IMR-90 (cell line): ENCODE data around the gene CCDC116. TPM values are rescaled to one million over a fixed set of nuclear protein-coding genes. Genes with fewer than 3 reads are reported as not detected.

ENCODE experiments used
- ATAC-seq: fragments of 200-7000 bp; cut with Tn5 transposase; 2 replicates; pipeline ENCODE4 v1.9.1; 2020; ENCODE audit warnings: low read depth, mild to moderate bottlenecking, moderate library complexity
- BruUV-seq: library from RNA; stranded (reverse); fragments of 400-500 nt; replicated peaks from 2 replicates; lab custom pipeline; 2021; lab: Mats Ljungman, UMichigan
- CTCF ChIA-PET: fragments of 300-600 bp; formaldehyde crosslinking; extraction: SDS; loops from one replicate; lab custom pipeline; 2021; ENCODE audit warnings: antibody characterized with exemption; lab: Yijun Ruan, JAX
- POLR2A ChIA-PET: fragments of 300-600 bp; sonication (Branson Sonifier 250); formaldehyde crosslinking; loops from one replicate; lab custom pipeline; 2022; ENCODE audit warnings: antibody characterized with exemption; ENCODE audit not compliant: unreplicated experiment; lab: Charles Lee
- DNase-seq: peaks from one replicate; pipeline ENCODE4 v3.0.0; 2013
- H2AFZ ChIP-seq: replicated peaks from 2 replicates; pipeline ENCODE3; 2013; ENCODE audit warnings: low read length, mild to moderate bottlenecking; ENCODE audit not compliant: poor library complexity
- H2AK5ac ChIP-seq: 2 replicates; pipeline ENCODE4 v1.6.1; 2013; ENCODE audit warnings: low read depth, low read length, inconsistent platforms
- H2AK9ac ChIP-seq: replicated peaks from 2 replicates; pipeline ENCODE3; 2013; ENCODE audit warnings: mild to moderate bottlenecking, low read depth, low read length, moderate library complexity; ENCODE audit not compliant: poor library complexity
- H2BK120ac ChIP-seq: 2 replicates; pipeline ENCODE4 v1.6.1; 2013; ENCODE audit warnings: low read depth, low read length, inconsistent platforms
- H2BK15ac ChIP-seq: 3 replicates; pipeline ENCODE4 v1.6.1; 2013; ENCODE audit warnings: low read depth, low read length, inconsistent platforms
- H2BK20ac ChIP-seq: 2 replicates; pipeline ENCODE4 v1.6.1; 2013; ENCODE audit warnings: low read depth, mild to moderate bottlenecking, inconsistent platforms, low read length, moderate library complexity
- H2BK5ac ChIP-seq: 2 replicates; pipeline ENCODE4 v1.6.1; 2013; ENCODE audit warnings: mild to moderate bottlenecking, low read depth, low read length, inconsistent platforms; ENCODE audit not compliant: poor library complexity, severe bottlenecking
- H3K14ac ChIP-seq: replicated peaks from 2 replicates; pipeline ENCODE4 v1.6.1; 2013; ENCODE audit warnings: low read depth, low read length, inconsistent platforms
- H3K18ac ChIP-seq: 2 replicates; pipeline ENCODE4 v1.6.1; 2013; ENCODE audit warnings: low read depth, low read length, control low read depth
- H3K23ac ChIP-seq: 2 replicates; pipeline ENCODE4 v1.6.1; 2013; ENCODE audit warnings: low read depth, low read length, inconsistent platforms
- H3K27ac ChIP-seq: 2 replicates; pipeline ENCODE4 v1.5.1; 2013; ENCODE audit warnings: mild to moderate bottlenecking, control low read depth, low read length; ENCODE audit not compliant: insufficient read depth
- H3K27me3 ChIP-seq: 2 replicates; pipeline ENCODE4 v1.6.1; 2013; ENCODE audit warnings: low read length; ENCODE audit not compliant: control insufficient read depth, insufficient read depth
- H3K36me3 ChIP-seq: 2 replicates; pipeline ENCODE4 v1.6.1; 2013; ENCODE audit warnings: low read length, mixed read lengths; ENCODE audit not compliant: control insufficient read depth, insufficient read depth
- H3K4ac ChIP-seq: 2 replicates; pipeline ENCODE4 v1.6.1; 2013; ENCODE audit warnings: low read depth, low read length, inconsistent platforms
- H3K4me1 ChIP-seq: 2 replicates; pipeline ENCODE4 v1.6.1; 2013; ENCODE audit warnings: low read length, mixed read lengths; ENCODE audit not compliant: control insufficient read depth, insufficient read depth
- H3K4me2 ChIP-seq: 2 replicates; pipeline ENCODE4 v1.6.1; 2013; ENCODE audit warnings: low read depth, mild to moderate bottlenecking, control low read depth, low read length, moderate library complexity
- H3K4me3 ChIP-seq: 2 replicates; pipeline ENCODE4 v1.5.1; 2013; ENCODE audit warnings: low read depth, mild to moderate bottlenecking, control low read depth, low read length, moderate library complexity; ENCODE audit not compliant: insufficient read depth
- H3K56ac ChIP-seq: 2 replicates; pipeline ENCODE4 v1.6.1; 2013; ENCODE audit warnings: low read length, inconsistent platforms; ENCODE audit not compliant: insufficient read depth; ENCODE audit errors: extremely low read depth
- H3K79me1 ChIP-seq, 2 experiments: 2 replicates each; pipeline ENCODE4 v1.6.1; 2013; ENCODE audit warnings: low read length in 2 of 2, inconsistent platforms in 1 of 2, low read depth in 1 of 2
- H3K9ac ChIP-seq: 2 replicates; pipeline ENCODE4 v1.6.1; 2013; ENCODE audit warnings: low read depth, low read length, control low read depth
- H3K9me1 ChIP-seq: 2 replicates; pipeline ENCODE4 v1.6.1; 2013; ENCODE audit warnings: low read length, inconsistent platforms; ENCODE audit not compliant: insufficient read depth
- H3K9me3 ChIP-seq: 2 replicates; pipeline ENCODE4 v1.6.1; 2013; ENCODE audit warnings: low read length; ENCODE audit not compliant: control insufficient read depth, insufficient read depth
- H4K20me1 ChIP-seq: 2 replicates; pipeline ENCODE4 v1.6.1; 2013; ENCODE audit warnings: low read length, inconsistent platforms; ENCODE audit not compliant: insufficient read depth
- H4K5ac ChIP-seq: 2 replicates; pipeline ENCODE4 v1.6.1; 2013; ENCODE audit warnings: mild to moderate bottlenecking, low read depth, low read length, control low read depth
- H4K8ac ChIP-seq, 2 experiments: 2 replicates each; pipeline ENCODE4 v1.6.1; 2013; ENCODE audit warnings: low read depth in 2 of 2, low read length in 2 of 2, control low read depth in 1 of 2, inconsistent platforms in 1 of 2
- H4K91ac ChIP-seq: 2 replicates; pipeline ENCODE4 v1.6.1; 2013; ENCODE audit warnings: low read depth, low read length, inconsistent platforms; ENCODE audit not compliant: insufficient read depth
- CEBPB ChIP-seq: IDR thresholded peaks from 2 replicates; pipeline ENCODE4 v1.6.1; 2012; ENCODE audit warnings: low read depth, low read length, improper control_type of control experiment
- CHD1 ChIP-seq: IDR thresholded peaks from 2 replicates; pipeline ENCODE4 v1.6.1; 2012; ENCODE audit warnings: low read depth, low read length, improper control_type of control experiment
- ELK1 ChIP-seq: fragments of 150-350 bp; IDR thresholded peaks from 2 replicates; pipeline ENCODE4 v1.6.1; 2016; ENCODE audit warnings: low read depth, mild to moderate bottlenecking, low read length, moderate library complexity, borderline replicate concordance
- FOS ChIP-seq: fragments of 150-350 bp; IDR thresholded peaks from 2 replicates; pipeline ENCODE4 v1.6.1; 2016; ENCODE audit warnings: low read depth, low read length
- MAFK ChIP-seq: IDR thresholded peaks from 2 replicates; pipeline ENCODE4 v1.6.1; 2012; ENCODE audit warnings: low read depth, low read length, improper control_type of control experiment
- MAZ ChIP-seq: IDR thresholded peaks from 2 replicates; pipeline ENCODE4 v1.6.1; 2012; ENCODE audit warnings: low read depth, mild to moderate bottlenecking, low read length, improper control_type of control experiment, moderate library complexity, borderline replicate concordance
- MXI1 ChIP-seq: IDR thresholded peaks from 2 replicates; pipeline ENCODE4 v1.6.1; 2012; ENCODE audit warnings: low read depth, mild to moderate bottlenecking, low read length, moderate library complexity, borderline replicate concordance
- RAD21 ChIP-seq: IDR thresholded peaks from 2 replicates; pipeline ENCODE4 v1.6.1; 2012; ENCODE audit warnings: low read length, improper control_type of control experiment
- RCOR1 ChIP-seq: IDR thresholded peaks from 2 replicates; pipeline ENCODE4 v1.6.1; 2012; ENCODE audit warnings: mild to moderate bottlenecking, low read length, improper control_type of control experiment; ENCODE audit not compliant: insufficient replicate concordance
- RFX5 ChIP-seq: IDR thresholded peaks from 2 replicates; pipeline ENCODE4 v1.8.0; 2012; ENCODE audit warnings: low read depth, mild to moderate bottlenecking, low read length, moderate library complexity
- WGBS, 2 experiments: methylation state at CpG; one replicate each; pipeline versions ENCODE4 v1.1.5 to v1.1.7; 2013; ENCODE audit warnings: missing lambda C conversion rate in 2 of 2; ENCODE audit not compliant: insufficient read length in 1 of 2; ENCODE audit errors: extremely low coverage in 2 of 2; 5-methylcytosine and 5-hydroxymethylcytosine counted together
- dilution Hi-C: fragments of 300-500 bp; cut with HindIII; formaldehyde crosslinking; loops from one replicate; pipeline ENCODE4 v1.14.3; 2018; ENCODE audit warnings: low sequenced_read_pairs; ENCODE audit not compliant: unreplicated experiment
- in situ Hi-C: fragments of 300-500 bp; cut with MboI; formaldehyde crosslinking; loops from 3 replicates; pipeline ENCODE4 v1.14.3; 2019; ENCODE audit warnings: low sequenced_read_pairs, inconsistent platforms, mixed read lengths
- intact Hi-C: fragments of 100-400 bp; cut with micrococcal nuclease; formaldehyde crosslinking; loops from 2 replicates; pipeline ENCODE4 v1.10.0; 2022
- polyA plus RNA-seq, 3 experiments: library from polyadenylated mRNA; depleted of rRNA; stranded (reverse); fragments of >200 nt; gene quantifications; 2 replicates each; pipeline ENCODE4 v1.2.3, GENCODE V29; 2012; ENCODE audit warnings: low replicate concordance in 1 of 3
- total RNA-seq: library from RNA; depleted of rRNA; stranded (reverse); fragments of >200 nt; gene quantifications from 2 replicates; pipeline ENCODE4 v1.2.3, GENCODE V29; 2012
- TF ChIP-seq, protein P1 (sequence below): fragments of 150-350 bp; IDR thresholded peaks from 2 replicates; pipeline ENCODE4 v1.6.1; 2017; ENCODE audit warnings: mild to moderate bottlenecking, antibody characterized with exemption, low read length, low read depth

CCDC116 gene
- total and polyA plus RNA-seq, 2 of the 4 experiments (the other 2 are of a cell fraction), result under 0.01 to 0.27 TPM

- TF ChIP-seq ELK1, result no peak
Measured at GRCh38 chr22:21683401-21683811, 50.8 kb downstream of the CCDC116 start (continued).

GRCh38 chr22:21684492-21685163 is 52.1 kb downstream of the CCDC116 start:
- H2AK9ac ChIP-seq, result no peak overlapping the region
- CTCF ChIA-PET, result no interaction called here
- H4K5ac ChIP-seq, result no peak overlapping the region
- no peak overlapping the region for H3K56ac ChIP-seq
- H2AK5ac ChIP-seq, result no peak overlapping the region
- no peak overlapping the region for H3K4ac ChIP-seq
- in situ Hi-C loops (no loop called here), dilution Hi-C loops (no loop called here), intact Hi-C loops (no loop called here)
- H3K9ac ChIP-seq, result no peak overlapping the region
- no peaks in the 10 kb centered on the region for H3K9me3 ChIP-seq
- H4K20me1 ChIP-seq, result no peaks in the 10 kb centered on the region
- TF ChIP-seq ELK1 (no peak), FOS (no peak), CEBPB (no peak), MAZ (no peak), RAD21 (no peak), MAFK (no peak), RCOR1 (no peak), MXI1 (no peak), CHD1 (no peak), RFX5 (no peak)
- TF ChIP-seq, protein P1, sequence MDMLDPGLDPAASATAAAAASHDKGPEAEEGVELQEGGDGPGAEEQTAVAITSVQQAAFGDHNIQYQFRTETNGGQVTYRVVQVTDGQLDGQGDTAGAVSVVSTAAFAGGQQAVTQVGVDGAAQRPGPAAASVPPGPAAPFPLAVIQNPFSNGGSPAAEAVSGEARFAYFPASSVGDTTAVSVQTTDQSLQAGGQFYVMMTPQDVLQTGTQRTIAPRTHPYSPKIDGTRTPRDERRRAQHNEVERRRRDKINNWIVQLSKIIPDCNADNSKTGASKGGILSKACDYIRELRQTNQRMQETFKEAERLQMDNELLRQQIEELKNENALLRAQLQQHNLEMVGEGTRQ, result no peak
- no peaks in the 10 kb centered on the region for H3K27me3 ChIP-seq
- no peak overlapping the region for H3K23ac ChIP-seq
- H4K8ac ChIP-seq, result no peak overlapping the region
- H3K9me1 ChIP-seq, result peaks cover 2% of the 10 kb centered on the region; the same call in 1 of the 2 replicates
- H3K4me1 ChIP-seq, result no peaks in the 10 kb centered on the region
- no TSS peak for BruUV-seq
- POLR2A ChIA-PET, result no interaction called here
- ATAC-seq (no peak), DNase-seq (no peak)
- no peak overlapping the region for H3K14ac ChIP-seq
- H2AFZ ChIP-seq, result no peak overlapping the region
- H2BK5ac ChIP-seq, result no peak overlapping the region
- H3K4me3 ChIP-seq, result no peak overlapping the region
- peaks cover 63% of the 10 kb centered on the region for H3K36me3 ChIP-seq
- no peak overlapping the region for H4K91ac ChIP-seq
- no peak overlapping the region for H2BK20ac ChIP-seq
- H3K4me2 ChIP-seq, result no peak overlapping the region
- H2BK15ac ChIP-seq, result no peak overlapping the region
- no peak overlapping the region for H2BK120ac ChIP-seq
- no peak overlapping the region for H3K18ac ChIP-seq
- H3K79me1 ChIP-seq, result no peaks in the 10 kb centered on the region
- no peak overlapping the region for H3K27ac ChIP-seq
- 93% methylated on average over 13 of the region's 19 CpGs; no CpG with 5 or more reads in 1 of the 2 experiments for WGBS, 2 experiments
